Peyer's patch (tissue), 4 donors: Measurements from ENCODE around the gene NRARP.
"Not testable (repeated sequence)": the region's sequence is repeated elsewhere in the genome, so short reads cannot be mapped to it uniquely, and the experiment has no call there.

Source experiments
- POLR2A ChIP-seq, 2 donors: fragments of 450-650 bp; IDR thresholded peaks; one replicate each; pipeline ENCODE4 v1.5.1; 2017; ENCODE audit warnings: antibody characterized with exemption in 2 of 2, mild to moderate bottlenecking in 2 of 2, moderate library complexity in 2 of 2
- TF ChIP-seq, protein P1 (sequence below), 6 experiments: fragments of 450-650 bp in 4 of 6; fragments of 200-600 bp in 2 of 6; sonication (generic) in 1 of 6; IDR thresholded peaks; one replicate each; pipeline ENCODE4 v1.5.1; 2017 to 2019; ENCODE audit warnings: antibody characterized with exemption in 6 of 6, mild to moderate bottlenecking in 3 of 6, moderate library complexity in 1 of 6

DNA sequence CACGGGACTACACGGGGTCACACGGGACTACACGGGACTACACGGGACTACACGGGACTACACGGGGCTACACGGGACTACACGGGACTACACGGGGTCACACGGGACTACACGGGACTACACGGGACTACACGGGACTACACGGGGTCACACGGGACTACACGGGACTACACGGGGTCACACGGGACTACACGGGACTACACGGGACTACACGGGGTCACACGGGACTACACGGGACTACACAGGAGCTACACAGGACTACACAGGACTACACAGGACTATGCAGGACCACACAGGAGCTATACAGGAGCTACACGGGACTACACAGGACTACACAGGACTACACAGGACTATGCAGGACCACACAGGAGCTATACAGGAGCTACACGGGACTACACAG, 27.5 kb upstream of the NRARP start:
- TF ChIP-seq, protein P1, sequence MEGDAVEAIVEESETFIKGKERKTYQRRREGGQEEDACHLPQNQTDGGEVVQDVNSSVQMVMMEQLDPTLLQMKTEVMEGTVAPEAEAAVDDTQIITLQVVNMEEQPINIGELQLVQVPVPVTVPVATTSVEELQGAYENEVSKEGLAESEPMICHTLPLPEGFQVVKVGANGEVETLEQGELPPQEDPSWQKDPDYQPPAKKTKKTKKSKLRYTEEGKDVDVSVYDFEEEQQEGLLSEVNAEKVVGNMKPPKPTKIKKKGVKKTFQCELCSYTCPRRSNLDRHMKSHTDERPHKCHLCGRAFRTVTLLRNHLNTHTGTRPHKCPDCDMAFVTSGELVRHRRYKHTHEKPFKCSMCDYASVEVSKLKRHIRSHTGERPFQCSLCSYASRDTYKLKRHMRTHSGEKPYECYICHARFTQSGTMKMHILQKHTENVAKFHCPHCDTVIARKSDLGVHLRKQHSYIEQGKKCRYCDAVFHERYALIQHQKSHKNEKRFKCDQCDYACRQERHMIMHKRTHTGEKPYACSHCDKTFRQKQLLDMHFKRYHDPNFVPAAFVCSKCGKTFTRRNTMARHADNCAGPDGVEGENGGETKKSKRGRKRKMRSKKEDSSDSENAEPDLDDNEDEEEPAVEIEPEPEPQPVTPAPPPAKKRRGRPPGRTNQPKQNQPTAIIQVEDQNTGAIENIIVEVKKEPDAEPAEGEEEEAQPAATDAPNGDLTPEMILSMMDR (IDR thresholded peaks at IDR 0.05) = not testable (repeated sequence)
- not testable (repeated sequence) for TF ChIP-seq POLR2A (IDR thresholded peaks at IDR 0.05)
